K562 (cell line): ENCODE measurements around the gene MEF2C. TPM values are rescaled to one million over a fixed set of nuclear protein-coding genes. Genes with fewer than 3 reads are reported as not detected.
A peak's percentile ranks its signal among the peaks of the same experiment; 100 is the strongest.

Experiments
- ATAC-seq: fragments of 200-7000 bp; cut with Tn5 transposase; 3 replicates; pipeline ENCODE4 v1.9.1; 2020; ENCODE audit warnings: moderate library complexity
- BruUV-seq: library from RNA; stranded (reverse); fragments of 400-500 nt; replicated peaks from 2 replicates; lab custom pipeline; 2021; lab: Mats Ljungman, UMichigan
- CTCF ChIA-PET: fragments of 300-600 bp; formaldehyde crosslinking; extraction: SDS; loops from one replicate; lab custom pipeline; 2021; ENCODE audit warnings: low intra/inter-chr PET ratio; lab: Yijun Ruan, JAX
- POLR2A ChIA-PET: fragments of 300-600, 350-650 bp; sonication (Branson Sonifier 250); formaldehyde crosslinking; extraction: SDS; loops from one replicate; lab custom pipeline; 2021; ENCODE audit warnings: antibody characterized with exemption, inconsistent platforms; lab: Yijun Ruan, JAX
- DNase-seq, 4 experiments: peaks; one replicate each; pipeline versions ENCODE4 v3.0.0 to v3.0.0-alpha.2; 2011 to 2018; ENCODE audit warnings: low spot score in 3 of 4, mixed read lengths in 3 of 4; ENCODE audit errors: extremely low read depth in 1 of 4
- FAIRE-seq: peaks from 2 replicates; lab custom pipeline; 2011; peaks lifted over from hg19 to GRCh38; lab: Jason Lieb, UNC
- H2AFZ ChIP-seq: 2 replicates; pipeline ENCODE4 v1.6.0; 2011; ENCODE audit warnings: low read depth, low read length, control low read depth, inconsistent platforms
- H3K27ac ChIP-seq: fragments of 200-600 bp; 3 replicates; pipeline ENCODE4 v1.8.0; 2011; ENCODE audit warnings: low read depth, mild to moderate bottlenecking, control low read depth, inconsistent platforms, low read length, moderate library complexity, mixed read lengths; ENCODE audit errors: extremely low read depth
- H3K27me3 ChIP-seq, 2 experiments: fragments of 300-600 bp in 1 of 2; 2 replicates in 1 of 2; 3 replicates in 1 of 2; pipeline versions ENCODE4 v1.6.0 to v1.8.0; 2011; ENCODE audit warnings: inconsistent platforms in 2 of 2, low read length in 2 of 2, mild to moderate bottlenecking in 1 of 2, mixed read lengths in 1 of 2, moderate library complexity in 1 of 2; ENCODE audit not compliant: control insufficient read depth in 2 of 2, insufficient read depth in 2 of 2
- H3K36me3 ChIP-seq: fragments of 300-600 bp; 3 replicates; pipeline ENCODE4 v1.8.0; 2011; ENCODE audit warnings: mild to moderate bottlenecking, low read length, inconsistent platforms; ENCODE audit not compliant: control insufficient read depth, insufficient read depth
- H3K4me1 ChIP-seq, 2 experiments: fragments of 200-600 bp in 1 of 2; replicated peaks in 1 of 2; 2 replicates in 1 of 2; 3 replicates in 1 of 2; pipeline versions ENCODE4 v1.5.1 to v1.8.0; 2011; ENCODE audit warnings: inconsistent platforms in 2 of 2, low read length in 2 of 2, mild to moderate bottlenecking in 1 of 2, mixed read lengths in 1 of 2, moderate library complexity in 1 of 2; ENCODE audit not compliant: control insufficient read depth in 2 of 2, insufficient read depth in 2 of 2
- H3K4me2 ChIP-seq: 2 replicates; pipeline ENCODE4 v1.6.1; 2011; ENCODE audit warnings: low read length, control low read depth, inconsistent platforms, mixed read lengths; ENCODE audit not compliant: insufficient read depth
- H3K4me3 ChIP-seq: fragments of 200-600 bp; sonication (generic), shearing (Covaris generic); 2 replicates; pipeline ENCODE4 v1.5.1; 2016; ENCODE audit warnings: control low read depth, inconsistent platforms
- H3K79me2 ChIP-seq: fragments of 200-600 bp; 3 replicates; pipeline ENCODE4 v1.8.0; 2011; ENCODE audit warnings: low read length, inconsistent platforms; ENCODE audit not compliant: control insufficient read depth, insufficient read depth
- H3K9ac ChIP-seq, 2 experiments: 2 replicates each; pipeline versions ENCODE4 v1.6.0 to v1.6.1; 2011; ENCODE audit warnings: low read depth in 2 of 2, low read length in 2 of 2, control low read depth in 1 of 2, inconsistent platforms in 1 of 2, mild to moderate bottlenecking in 1 of 2, mixed read lengths in 1 of 2; ENCODE audit not compliant: insufficient read depth in 1 of 2
- H3K9me1 ChIP-seq: one replicate; pipeline ENCODE4 v1.6.0; 2011; ENCODE audit warnings: inconsistent platforms, mild to moderate bottlenecking, low read length, moderate library complexity; ENCODE audit not compliant: control insufficient read depth, insufficient read depth
- H3K9me3 ChIP-seq: replicated peaks from 2 replicates; pipeline ENCODE4 v1.5.1; 2011; ENCODE audit warnings: low read depth, low read length, inconsistent platforms; ENCODE audit not compliant: control insufficient read depth, insufficient read depth
- H4K20me1 ChIP-seq: replicated peaks from 2 replicates; pipeline ENCODE4 v1.6.1; 2011; ENCODE audit warnings: low read length, inconsistent platforms, mixed read lengths; ENCODE audit not compliant: control insufficient read depth, insufficient read depth
- CEBPG ChIP-seq, 3 experiments: fragments of 200-800 bp in 1 of 3; sonication (Bioruptor generic) in 1 of 3; sonication (generic) in 1 of 3; formaldehyde crosslinking in 1 of 3; IDR thresholded peaks in 2 of 3; conservative IDR thresholded peaks in 1 of 3; 2 replicates each; pipeline versions ENCODE4 v1.6.1 to v1.8.0; 2016 to 2022; ENCODE audit warnings: missing compliant biosample characterization in 2 of 3, missing genetic modification characterization in 2 of 3, mild to moderate bottlenecking in 1 of 3, missing genetic modification reagents in 1 of 3
- FOXM1 ChIP-seq, 2 experiments: fragments of 450-650 bp in 1 of 2; sonication (generic) in 1 of 2; formaldehyde crosslinking in 1 of 2; IDR thresholded peaks; 2 replicates each; pipeline versions ENCODE4 v1.6.1 to v1.9.0; 2017 to 2022; ENCODE audit warnings: low read depth in 2 of 2, mild to moderate bottlenecking in 2 of 2, missing genetic modification reagents in 1 of 2, moderate library complexity in 1 of 2
- KLF13 ChIP-seq: fragments of 450-650 bp; IDR thresholded peaks from 2 replicates; pipeline ENCODE4 v1.6.1; 2016; ENCODE audit warnings: missing genetic modification characterization, low read depth, mild to moderate bottlenecking, missing compliant biosample characterization, moderate library complexity, borderline replicate concordance
- MAFG ChIP-seq: fragments of 450-650 bp; conservative IDR thresholded peaks from 2 replicates; pipeline ENCODE4 v1.6.1; 2016; ENCODE audit warnings: missing genetic modification characterization, missing compliant biosample characterization
- PTBP1 ChIP-seq: fragments of 200-400 bp; formaldehyde crosslinking; IDR thresholded peaks from 2 replicates; pipeline ENCODE4 v1.6.1; 2017; ENCODE audit warnings: low read depth, low read length
- ZNF232 ChIP-seq: sonication (generic); formaldehyde crosslinking; IDR thresholded peaks from 2 replicates; pipeline ENCODE4 v1.8.0; 2022; ENCODE audit warnings: mild to moderate bottlenecking, missing genetic modification reagents
- in situ Hi-C: fragments of 300-500 bp; cut with MboI; formaldehyde crosslinking; loops from 4 replicates; pipeline ENCODE4 v1.15.0; 2018; ENCODE audit warnings: inconsistent platforms, mixed read lengths
- intact Hi-C: fragments of 100-400 bp; cut with micrococcal nuclease; formaldehyde crosslinking; loops from 2 replicates; pipeline ENCODE4 v1.14.2; 2022
- polyA plus RNA-seq, 8 experiments: library from polyadenylated mRNA; depleted of rRNA in 4 of 8; stranded (reverse) in 5 of 8; unstranded in 3 of 8; fragments of >200 nt; fragmentation: Nextera tagmentation in 2 of 8; fragmentation: Illumina TruSeq in 1 of 8; extraction: Ambion mirVana in 2 of 8; extraction: Trizol in 1 of 8; gene quantifications; 2 replicates each; pipeline versions ENCODE4 v1.2.1 to v1.2.3, GENCODE V29; 2011 to 2014; ENCODE audit warnings: inconsistent platforms in 1 of 8, missing spikeins in 1 of 8
- total RNA-seq, 7 experiments: library from RNA; depleted of rRNA in 6 of 7; stranded (reverse); fragments of >200 nt in 6 of 7; fragmentation: Illumina TruSeq in 2 of 7; extraction: Trizol in 2 of 7; gene quantifications; 2 replicates each; pipeline versions ENCODE4 v1.2.1 to v1.2.3, GENCODE V29; 2011 to 2021; ENCODE audit warnings: low replicate concordance in 1 of 7

MEF2C gene
- total and polyA plus RNA-seq, 9 of the 15 experiments (the other 6 are each of a cell fraction or from before 2014, with no cell fraction given), result 25.1 to 67.8 (median 58.3) TPM

- H3K27ac ChIP-seq, result peak overlapping the region; percentile 59; the same call in 2 of the 3 replicates
- peaks cover 0 to 14% of the 10 kb centered on the region in 2 experiments; a peak in 4 of 5 replicates for H3K4me1 ChIP-seq
- peaks cover 41% of the 10 kb centered on the region for H3K79me2 ChIP-seq
- H3K36me3 ChIP-seq, result peaks cover 7% of the 10 kb centered on the region; the same call in 1 of the 3 replicates
- H3K4me3 ChIP-seq, result no peak overlapping the region
- TF ChIP-seq KLF13 (no peak), FOXM1 (IDR thresholded peaks at IDR 0.05; ENCODE audit: low read depth) (no peak), FOXM1 (CRISPR knock-in tag; IDR thresholded peaks at IDR 0.05; ENCODE audit: low read depth) (no peak), ZNF232 (CRISPR knock-in tag) (no peak), PTBP1 (no peak), CEBPG (CRISPR knock-in tag; IDR thresholded peaks at IDR 0.05) (no peak), CEBPG (tag; conservative IDR thresholded peaks at IDR 0.05 in 1 of 2, IDR thresholded peaks at IDR 0.05 in 1 of 2) (no peak), MAFG (tag) (no peak)
- H3K27me3 ChIP-seq, result no peaks in the 10 kb centered on the region
- in situ Hi-C loops (no loop called here), intact Hi-C loops (no loop called here)
- ATAC-seq (no peak), DNase-seq (no peak), FAIRE-seq (no peak)
- ChIA-PET CTCF (no interaction called here), POLR2A (no interaction called here)
- H3K9ac ChIP-seq, result no peak overlapping the region
- BruUV-seq, result no TSS peak
- H2AFZ ChIP-seq, result no peak overlapping the region
- no peaks in the 10 kb centered on the region for H4K20me1 ChIP-seq
- H3K9me3 ChIP-seq, result no peaks in the 10 kb centered on the region
- no peak overlapping the region for H3K4me2 ChIP-seq
- H3K9me1 ChIP-seq, result no peaks in the 10 kb centered on the region
Observed at GRCh38 chr5:88815050-88815789, 67.8 kb downstream of the MEF2C start.
